ENCODE data around the gene IFRD2. TPM values are rescaled to one million over a fixed set of nuclear protein-coding genes. Genes with fewer than 3 reads are reported as not detected.
A peak's percentile ranks its signal among the peaks of the same experiment; 100 is the strongest.

Gene IFRD2
- total and polyA plus RNA-seq, 9 of the 15 experiments (the other 6 are each of a cell fraction or from before 2014, with no cell fraction given) = 30.5 to 115 (median 52.8) TPM

DNA sequence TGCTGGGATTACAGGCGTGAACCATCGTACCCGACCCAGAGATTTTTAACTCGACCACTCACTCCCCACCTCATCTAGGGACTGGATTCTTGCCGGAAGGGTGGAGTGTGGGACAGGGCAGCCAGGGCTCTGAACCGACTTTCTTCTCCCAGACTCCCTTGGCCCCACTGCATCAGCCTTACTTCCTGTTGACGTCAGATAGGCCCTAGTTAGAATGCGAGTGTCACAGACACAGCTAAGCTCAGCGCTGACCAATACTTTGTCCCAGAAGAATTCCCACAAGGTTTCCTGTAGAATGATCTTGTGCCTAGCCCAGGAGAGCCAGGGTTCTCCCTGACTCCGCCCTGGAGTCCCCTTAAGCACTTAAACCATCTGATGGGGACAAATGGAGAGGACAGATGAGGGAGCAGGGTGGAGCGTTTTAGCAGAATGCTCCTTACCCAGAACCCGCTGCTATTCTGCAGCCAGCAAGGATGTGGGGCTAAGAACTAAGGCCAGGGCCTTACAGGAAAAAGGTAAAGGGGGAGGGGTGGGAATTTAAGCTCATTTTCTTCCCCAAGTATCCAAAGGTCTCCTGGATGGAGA, 41.6 kb upstream of the IFRD2 start:
- Histone ChIP-seq H3K36me3 (ENCODE audit: control insufficient read depth, insufficient read depth, low read length) (peaks cover 70% of the 10 kb centered on the region; the same call in 2 of the 3 replicates), H2AFZ (ENCODE audit: low read depth, low read length) (no peak overlapping the region), H3K27ac (ENCODE audit: extremely low read depth, low read depth, low read length) (peak overlapping the region; percentile 49; the same call in 2 of the 3 replicates), H3K9ac (ENCODE audit: insufficient read depth in 1 of 2, low read depth in 2 of 2, low read length in 2 of 2) (peak overlapping the region in 1 of 2 experiments; percentile 76; a peak in 3 of 4 replicates), H3K4me2 (ENCODE audit: insufficient read depth, low read length) (no peak overlapping the region), H3K79me2 (ENCODE audit: control insufficient read depth, insufficient read depth, low read length) (peaks cover 64% of the 10 kb centered on the region), H3K9me3 (replicated peaks; ENCODE audit: control insufficient read depth, insufficient read depth, low read depth, low read length) (no peaks in the 10 kb centered on the region), H4K20me1 (replicated peaks; ENCODE audit: control insufficient read depth, insufficient read depth, low read length) (peaks cover 18% of the 10 kb centered on the region), H3K9me1 (ENCODE audit: control insufficient read depth, insufficient read depth, low read length) (peaks cover 4% of the 10 kb centered on the region), H3K4me3 (no peak overlapping the region), H3K4me1 (replicated peaks in 1 of 2; ENCODE audit: control insufficient read depth in 2 of 2, insufficient read depth in 2 of 2, low read length in 2 of 2) (peaks cover 20 to 32% of the 10 kb centered on the region in 2 experiments; a peak in 4 of 5 replicates), H3K27me3 (ENCODE audit: control insufficient read depth in 2 of 2, insufficient read depth in 2 of 2, low read length in 2 of 2) (no peaks in the 10 kb centered on the region)
- ATAC-seq (no peak), FAIRE-seq (no peak), DNase-seq (ENCODE audit: extremely low read depth in 1 of 4, low spot score in 3 of 4) (no peak)
- ChIA-PET POLR2A (interaction anchor here (0.6 to 1.0 kb wide), 3 partner anchors 16 to 98 kb away, joined by 3 to 4 read pairs (median 3); no protein-coding TSS in a partner anchor), CTCF (ENCODE audit: low intra/inter-chr PET ratio) (no interaction called here)
- TF ChIP-seq RFX1 (IDR thresholded peaks at IDR 0.05) (no peak), STAT5B (CRISPR knock-in tag; IDR thresholded peaks at IDR 0.05) (no peak)
- in situ Hi-C loops (cut with MboI) = no loop called here
- no TSS peak for BruUV-seq (replicated peaks)
- WGBS (ENCODE audit: insufficient coverage, low coverage, missing lambda C conversion rate) = 53% methylated on average over 8 of the region's 12 CpGs
- intact Hi-C loops (cut with micrococcal nuclease) = no loop called here

DNA sequence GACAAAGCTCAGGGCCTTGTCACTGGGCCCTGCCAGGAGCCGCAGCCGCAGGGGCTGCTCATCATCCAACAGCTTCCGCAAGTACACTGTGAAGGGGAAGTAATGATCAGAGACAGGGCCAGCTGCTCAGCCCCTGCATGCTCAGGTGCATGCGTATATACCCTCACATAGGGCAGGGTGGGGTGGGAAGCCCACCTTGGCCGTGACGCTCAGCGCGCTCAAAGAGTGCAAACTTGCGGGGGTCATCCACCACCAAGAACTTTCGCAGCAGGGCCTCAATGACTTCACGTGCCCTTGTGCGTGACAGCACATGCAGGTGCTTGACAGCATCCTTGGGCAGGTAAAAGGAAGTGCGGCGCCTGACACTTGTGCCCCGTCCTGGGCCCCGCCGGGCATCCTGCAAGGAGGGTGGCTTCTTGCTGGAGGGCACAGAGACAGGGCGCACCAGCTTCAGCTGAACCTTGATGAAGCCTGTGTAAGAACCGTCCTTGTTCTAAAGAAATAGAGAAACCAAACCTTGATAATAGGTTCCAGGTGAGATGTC, 39.2 kb upstream of the IFRD2 start:
- DNase-seq (ENCODE audit: extremely low read depth in 1 of 4, low spot score in 3 of 4) (no peak), ATAC-seq (no peak), FAIRE-seq (no peak)
- intact Hi-C loops (cut with micrococcal nuclease) (no loop called here), in situ Hi-C loops (cut with MboI) (no loop called here)
- Histone ChIP-seq H3K27me3 (ENCODE audit: control insufficient read depth in 2 of 2, insufficient read depth in 2 of 2, low read length in 2 of 2) (no peaks in the 10 kb centered on the region), H4K20me1 (replicated peaks; ENCODE audit: control insufficient read depth, insufficient read depth, low read length) (peaks cover 18% of the 10 kb centered on the region), H3K4me1 (replicated peaks in 1 of 2; ENCODE audit: control insufficient read depth in 2 of 2, insufficient read depth in 2 of 2, low read length in 2 of 2) (peaks cover 17 to 26% of the 10 kb centered on the region in 2 experiments; a peak in 4 of 5 replicates), H3K27ac (ENCODE audit: extremely low read depth, low read depth, low read length) (no peak overlapping the region), H2AFZ (ENCODE audit: low read depth, low read length) (no peak overlapping the region), H3K9ac (ENCODE audit: insufficient read depth in 1 of 2, low read depth in 2 of 2, low read length in 2 of 2) (peak overlapping the region in 1 of 2 experiments; percentile 48; a peak in 2 of 4 replicates), H3K79me2 (ENCODE audit: control insufficient read depth, insufficient read depth, low read length) (peaks cover 57% of the 10 kb centered on the region), H3K4me2 (ENCODE audit: insufficient read depth, low read length) (no peak overlapping the region), H3K36me3 (ENCODE audit: control insufficient read depth, insufficient read depth, low read length) (peaks cover 71% of the 10 kb centered on the region; the same call in 2 of the 3 replicates), H3K9me3 (replicated peaks; ENCODE audit: control insufficient read depth, insufficient read depth, low read depth, low read length) (no peaks in the 10 kb centered on the region), H3K9me1 (ENCODE audit: control insufficient read depth, insufficient read depth, low read length) (peaks cover 4% of the 10 kb centered on the region), H3K4me3 (no peak overlapping the region)
- TF ChIP-seq POLR2G (IDR thresholded peaks at IDR 0.05; ENCODE audit: low read depth, low read length) (0 out of 2 replicates have a peak, but pooled peaks have one; percentile 44), RBFOX2 (IDR thresholded peaks at IDR 0.05; ENCODE audit: low read depth, low read length) (peak; percentile 35), MEF2A (IDR thresholded peaks at IDR 0.05; ENCODE audit: control insufficient read depth, low read depth, low read length) (no peak)
- BruUV-seq (replicated peaks) = no TSS peak
- ChIA-PET CTCF (ENCODE audit: low intra/inter-chr PET ratio) (no interaction called here), POLR2A (interaction anchor here (1.1 kb wide), 1 partner anchor 23 kb away, joined by 5 read pairs; no protein-coding TSS in a partner anchor)
- 98% methylated on average over 12 of the region's 19 CpGs for WGBS (ENCODE audit: insufficient coverage, low coverage, missing lambda C conversion rate)
